Kidney tubule cell (primary cell): Measurements from ENCODE around the gene HELT.
A peak's percentile ranks its signal among the peaks of the same experiment; 100 is the strongest.
"Not testable (repeated sequence)": the region's sequence is repeated elsewhere in the genome, so short reads cannot be mapped to it uniquely, and the experiment has no call there.

Experiments used
- DNase-seq: peaks from one replicate; pipeline ENCODE4 v3.0.0-alpha.2; 2018; ENCODE audit warnings: low spot score

Gene HELT

DNA sequence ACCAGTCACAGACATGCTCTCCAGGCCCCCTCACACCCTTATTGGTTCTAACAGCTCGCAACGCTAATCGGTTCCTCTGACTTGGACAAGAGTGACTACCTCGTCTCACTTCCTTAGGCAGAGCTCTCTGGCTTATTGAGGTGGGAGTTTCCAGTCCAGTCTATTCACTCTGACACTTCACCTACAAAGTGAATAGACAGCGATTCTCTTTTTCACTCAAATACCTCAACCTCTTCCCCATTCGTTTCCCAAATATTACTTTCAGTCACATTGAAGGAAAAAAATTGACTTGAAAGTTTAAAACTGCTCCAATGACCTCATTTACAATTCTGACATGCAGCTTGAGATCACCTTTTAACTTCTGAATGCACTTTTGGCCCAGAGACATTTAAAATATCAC, 17.7 kb downstream of the HELT start:
- no peak for DNase-seq

DNA sequence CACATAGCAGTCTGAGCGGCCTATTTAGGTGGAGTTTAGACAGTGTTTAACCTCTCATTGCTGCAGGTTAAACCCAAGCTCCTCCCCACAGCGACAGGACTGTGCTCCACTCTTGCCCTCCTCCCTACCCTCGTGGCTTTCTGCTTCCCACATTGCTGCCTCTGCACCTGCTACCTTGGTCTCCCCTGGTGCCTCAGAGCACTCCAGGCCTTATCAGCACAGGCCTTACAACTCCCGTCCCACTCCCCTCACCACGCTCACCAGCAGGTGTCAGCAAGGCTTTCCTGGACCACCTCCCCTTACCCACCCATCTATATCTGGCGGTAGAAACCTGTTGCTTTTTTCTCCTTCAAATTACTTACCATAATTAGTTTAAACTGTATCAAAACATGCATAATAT, 18.6 kb downstream of the HELT start:
- DNase-seq: no peak

DNA sequence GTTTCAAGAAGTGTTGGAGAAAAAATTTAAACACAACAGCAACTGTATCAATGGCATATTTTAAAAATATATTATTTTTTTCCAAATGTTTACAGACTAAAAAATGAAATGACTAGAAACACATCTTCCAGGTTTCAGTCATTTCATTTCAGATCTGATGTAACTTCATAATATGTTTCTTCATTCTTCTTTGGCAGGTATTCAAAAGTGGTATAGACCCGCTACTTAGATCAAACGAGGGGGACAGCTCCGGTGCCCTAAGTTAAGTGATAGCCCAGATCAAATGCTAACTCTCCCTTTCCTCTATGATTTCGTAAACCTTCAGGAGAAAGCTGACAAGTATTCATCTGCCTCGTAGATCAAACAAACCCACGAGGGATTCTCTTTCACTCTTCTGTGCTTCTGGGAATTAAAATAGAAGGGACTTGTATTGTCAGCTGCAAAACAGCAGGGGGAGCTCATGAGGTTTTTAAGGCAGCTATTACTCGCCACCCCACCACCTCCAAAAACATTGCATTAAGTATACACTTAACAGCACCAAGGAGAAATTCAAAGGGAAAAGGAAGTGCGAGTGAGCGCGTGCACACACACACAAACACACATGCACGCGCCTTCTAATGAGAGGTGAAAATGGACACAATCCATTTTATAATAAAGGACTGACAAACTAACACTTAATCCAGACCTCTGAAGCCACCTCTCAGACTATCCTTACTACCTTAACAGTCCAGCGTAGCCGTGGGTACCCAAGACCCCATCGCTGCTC, 21.4 kb downstream of the HELT start:
- DNase-seq: peak; percentile 65

DNA sequence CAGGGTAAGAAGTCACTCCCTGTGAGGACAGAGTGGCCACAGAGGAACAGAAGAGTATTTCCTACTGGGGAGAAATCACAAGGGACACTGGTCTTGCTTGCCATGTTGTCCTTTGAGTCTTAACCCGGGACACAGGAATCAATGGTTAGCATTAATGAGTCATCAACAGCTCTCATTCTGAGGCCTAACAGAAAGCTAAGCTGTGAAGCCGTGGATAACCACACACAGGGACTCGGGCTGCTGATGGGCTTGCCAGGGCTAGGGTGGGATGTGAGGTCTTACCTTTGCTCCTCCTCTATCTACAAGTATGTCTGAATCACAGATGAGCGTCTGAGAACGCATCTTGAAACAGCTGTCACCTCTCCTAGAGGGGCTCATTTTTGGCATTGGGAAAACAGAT, 22.2 kb downstream of the HELT start:
- DNase-seq: peak; percentile 31

DNA sequence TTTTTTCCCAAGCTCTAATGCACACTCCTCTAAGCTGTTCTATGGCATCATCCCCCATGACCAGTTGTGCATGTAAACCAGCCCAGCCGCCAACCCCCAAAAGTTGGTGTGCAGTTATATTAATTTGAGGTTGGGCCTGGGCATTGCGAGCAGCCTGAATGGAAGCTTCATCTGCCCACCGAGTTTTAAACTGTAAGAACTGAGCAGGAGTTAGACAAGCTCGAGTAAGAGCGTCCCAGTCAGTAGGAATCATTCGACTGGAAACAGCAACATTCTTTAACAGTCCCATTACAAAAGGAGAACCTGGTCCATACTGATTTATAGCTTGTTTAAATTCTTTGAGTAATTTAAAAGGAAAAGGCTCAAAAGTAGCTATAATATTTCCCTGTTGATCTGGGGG, 32.0 kb downstream of the HELT start:
- not testable (repeated sequence) for DNase-seq

DNA sequence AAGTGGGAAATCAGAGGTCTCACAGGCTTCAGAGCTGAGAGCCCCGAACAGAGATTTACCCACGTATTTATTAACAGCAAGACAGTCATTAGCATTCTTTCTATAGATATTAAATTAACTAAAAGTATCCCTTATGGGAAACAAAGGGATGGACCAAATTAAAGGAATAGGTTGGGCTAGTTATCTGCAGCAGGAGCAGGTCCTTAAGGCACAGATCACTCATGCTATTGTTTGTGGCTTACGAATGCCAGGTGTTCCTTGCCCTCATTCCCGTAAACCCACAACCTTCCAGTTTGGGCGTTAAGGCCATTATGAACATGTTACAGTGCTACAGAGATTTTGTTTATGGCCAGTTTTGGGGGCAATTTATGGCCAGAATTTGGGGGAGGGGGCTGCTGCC, 33.0 kb downstream of the HELT start:
- not testable (repeated sequence) for DNase-seq

DNA sequence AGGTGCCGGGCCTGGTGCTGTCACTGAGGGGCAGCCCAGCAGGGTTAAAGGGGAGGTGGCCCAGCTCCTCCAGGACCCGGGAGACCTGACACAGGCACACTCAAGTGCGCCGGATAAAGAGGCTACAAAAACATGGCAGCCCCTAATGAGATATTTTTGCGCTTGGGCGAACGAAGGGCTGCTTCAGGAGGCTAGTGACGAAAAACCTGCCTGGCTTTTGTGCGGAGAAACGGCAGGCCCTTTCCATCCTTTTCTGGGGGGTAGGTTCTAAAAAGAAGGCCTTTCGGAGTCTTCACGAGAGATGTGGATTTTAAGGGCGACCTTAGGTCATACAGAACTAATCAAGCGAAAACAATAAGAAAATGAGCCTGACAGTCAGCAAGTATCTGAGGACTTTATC, 35.5 kb downstream of the HELT start:
- no peak for DNase-seq

DNA sequence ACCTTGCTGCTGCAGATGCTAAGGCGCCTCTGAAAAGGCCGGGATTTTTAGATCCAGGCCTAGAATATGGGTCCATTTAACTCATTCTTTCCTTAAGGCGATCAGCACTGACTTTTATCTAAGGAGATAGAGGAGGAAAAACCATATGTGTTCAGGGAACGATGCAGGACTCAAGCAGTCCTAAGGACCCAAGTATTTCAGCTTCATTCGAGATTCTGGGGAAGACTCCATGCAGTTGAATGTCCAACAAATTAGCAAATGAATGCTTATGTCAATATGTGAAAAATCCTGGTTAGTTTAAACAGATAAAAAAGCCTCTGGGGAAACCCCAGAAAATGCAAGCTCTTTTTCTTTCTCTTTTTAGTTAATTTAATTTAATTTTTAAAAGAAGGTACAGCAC, 36.0 kb downstream of the HELT start:
- DNase-seq: no peak

DNA sequence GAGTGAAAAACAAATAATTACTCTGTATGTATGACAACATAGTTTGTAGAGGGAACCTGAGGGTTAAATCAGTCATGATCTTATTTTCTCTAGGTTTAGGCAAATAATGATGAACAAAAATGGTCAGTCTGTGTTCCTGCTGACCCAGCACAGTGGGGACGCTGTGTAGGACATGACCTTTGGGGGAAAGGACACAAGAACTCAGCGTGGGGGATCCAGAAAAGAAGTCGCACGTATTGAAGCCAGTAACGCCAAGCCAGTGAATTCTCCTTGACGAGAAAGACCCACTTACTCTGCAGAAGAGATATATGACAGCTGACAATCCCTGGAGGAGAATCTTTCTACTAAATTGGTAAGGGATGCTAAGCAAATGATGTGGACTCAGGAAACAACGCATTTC, 36.6 kb downstream of the HELT start:
- no peak for DNase-seq

DNA sequence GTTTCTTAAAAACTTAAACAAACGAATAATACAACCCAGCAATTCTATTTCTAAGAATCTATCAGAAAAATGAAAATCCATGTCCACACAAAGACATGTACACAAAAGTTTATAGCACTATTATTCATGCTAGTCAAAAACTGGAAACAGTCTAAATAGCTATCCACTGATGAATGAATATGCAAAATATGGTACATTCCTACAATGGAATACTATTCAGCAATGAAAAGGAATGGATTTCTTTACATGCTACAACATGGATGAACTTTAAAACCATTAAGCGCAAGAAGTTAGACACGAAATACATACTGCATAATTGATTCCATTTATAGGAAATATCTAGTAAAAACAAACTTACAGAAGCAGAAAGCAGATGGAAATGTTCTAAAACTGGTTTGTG, 43.3 kb downstream of the HELT start:
- DNase-seq: no peak

DNA sequence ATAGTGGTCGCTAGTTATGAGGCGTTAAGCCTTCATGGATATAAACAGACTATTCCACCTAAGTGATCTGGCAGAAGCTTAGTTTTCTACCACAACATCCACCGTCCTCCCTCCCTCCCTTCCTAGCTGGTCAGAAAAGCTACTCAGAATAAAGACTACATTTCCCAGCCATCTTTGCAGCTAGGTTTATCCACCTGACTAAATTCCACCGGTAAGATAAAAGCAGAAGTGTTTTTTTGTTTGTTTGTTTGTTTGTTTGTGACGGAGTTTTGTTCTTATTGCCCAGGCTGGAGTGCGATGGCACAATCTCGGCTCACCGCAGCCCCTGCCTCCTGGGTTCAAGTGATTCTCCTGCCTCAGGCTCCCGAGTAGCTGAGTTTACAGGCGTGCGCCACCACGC, 44.3 kb downstream of the HELT start:
- DNase-seq: no peak

DNA sequence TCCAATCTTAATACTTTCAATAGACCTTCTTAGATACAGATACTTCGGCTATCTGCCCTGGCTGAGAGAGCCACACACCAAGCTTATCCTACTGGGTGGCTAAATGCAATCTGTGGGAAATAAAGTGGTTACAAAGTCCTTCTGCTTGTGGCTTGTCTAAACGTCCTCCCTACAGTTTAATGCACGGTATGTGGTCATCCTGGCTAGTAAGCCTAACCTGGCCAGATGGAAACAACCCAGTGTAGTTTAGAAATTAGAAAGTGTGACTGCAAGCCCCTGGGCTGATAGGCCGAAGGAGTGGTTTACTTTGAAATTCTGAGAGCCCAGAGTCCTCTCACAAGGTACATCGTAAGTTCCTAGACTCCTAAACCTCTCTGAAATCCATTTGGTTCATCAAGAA, 47.9 kb downstream of the HELT start:
- no peak for DNase-seq

DNA sequence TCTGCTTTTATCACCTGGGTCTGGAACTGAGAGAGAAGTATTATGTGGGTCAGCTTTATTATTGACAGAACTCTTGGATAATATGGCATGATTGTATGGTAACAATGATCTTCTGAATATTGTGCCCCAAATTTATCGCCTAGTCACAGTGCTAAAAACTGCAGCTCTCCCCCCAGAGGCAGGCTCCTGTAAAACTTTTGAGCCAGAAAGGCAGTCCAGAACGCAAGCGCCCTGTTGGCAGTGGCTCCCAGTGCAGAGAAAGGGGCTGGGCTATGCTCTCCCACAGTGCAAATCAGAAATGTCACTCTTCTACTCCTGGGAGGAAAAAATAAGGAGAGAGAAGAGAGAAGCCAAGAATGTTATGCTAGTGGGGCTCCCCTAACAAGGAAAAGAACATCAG, 50.5 kb downstream of the HELT start:
- DNase-seq: no peak
